Activated T-helper 17 cell treated with anti-CD3 and anti-CD28 coated beads, Interleukin-2, amount 50 U/mL, for 72 hours (primary cell): ENCODE data around the gene AHDC1. TPM values are rescaled to one million over a fixed set of nuclear protein-coding genes. Genes with fewer than 3 reads are reported as not detected.

Experiments
- ATAC-seq: fragments of 150-1000 bp; cut with Tn5 transposase; replicated peaks from 2 replicates; pipeline ENCODE4 v1.10.0; 2021; ENCODE audit warnings: mild to moderate bottlenecking, moderate library complexity
- H3K27ac Mint-ChIP-seq: one replicate; pipeline ENCODE4 v1.8.0; 2022; ENCODE audit warnings: mixed read lengths
- H3K27me3 Mint-ChIP-seq: one replicate; pipeline ENCODE4 v1.8.0; 2022; ENCODE audit warnings: mixed read lengths
- H3K36me3 Mint-ChIP-seq: one replicate; pipeline ENCODE4 v1.8.0; 2022; ENCODE audit warnings: low read depth, mild to moderate bottlenecking, mixed read lengths
- H3K4me1 Mint-ChIP-seq: one replicate; pipeline ENCODE4 v1.8.0; 2022; ENCODE audit warnings: mixed read lengths
- H3K4me3 Mint-ChIP-seq: one replicate; pipeline ENCODE4 v1.8.0; 2022; ENCODE audit warnings: mild to moderate bottlenecking, mixed read lengths
- H3K9me3 Mint-ChIP-seq: one replicate; pipeline ENCODE4 v1.8.0; 2022; ENCODE audit warnings: mixed read lengths
- total RNA-seq, 2 donors: library from RNA; stranded (reverse); gene quantifications; one replicate each; pipeline ENCODE4 v1.2.3, GENCODE V29; 2022

AHDC1 gene
- total RNA-seq, 2 donors from 2014 or later: 13.3 to 22.3 TPM

DNA sequence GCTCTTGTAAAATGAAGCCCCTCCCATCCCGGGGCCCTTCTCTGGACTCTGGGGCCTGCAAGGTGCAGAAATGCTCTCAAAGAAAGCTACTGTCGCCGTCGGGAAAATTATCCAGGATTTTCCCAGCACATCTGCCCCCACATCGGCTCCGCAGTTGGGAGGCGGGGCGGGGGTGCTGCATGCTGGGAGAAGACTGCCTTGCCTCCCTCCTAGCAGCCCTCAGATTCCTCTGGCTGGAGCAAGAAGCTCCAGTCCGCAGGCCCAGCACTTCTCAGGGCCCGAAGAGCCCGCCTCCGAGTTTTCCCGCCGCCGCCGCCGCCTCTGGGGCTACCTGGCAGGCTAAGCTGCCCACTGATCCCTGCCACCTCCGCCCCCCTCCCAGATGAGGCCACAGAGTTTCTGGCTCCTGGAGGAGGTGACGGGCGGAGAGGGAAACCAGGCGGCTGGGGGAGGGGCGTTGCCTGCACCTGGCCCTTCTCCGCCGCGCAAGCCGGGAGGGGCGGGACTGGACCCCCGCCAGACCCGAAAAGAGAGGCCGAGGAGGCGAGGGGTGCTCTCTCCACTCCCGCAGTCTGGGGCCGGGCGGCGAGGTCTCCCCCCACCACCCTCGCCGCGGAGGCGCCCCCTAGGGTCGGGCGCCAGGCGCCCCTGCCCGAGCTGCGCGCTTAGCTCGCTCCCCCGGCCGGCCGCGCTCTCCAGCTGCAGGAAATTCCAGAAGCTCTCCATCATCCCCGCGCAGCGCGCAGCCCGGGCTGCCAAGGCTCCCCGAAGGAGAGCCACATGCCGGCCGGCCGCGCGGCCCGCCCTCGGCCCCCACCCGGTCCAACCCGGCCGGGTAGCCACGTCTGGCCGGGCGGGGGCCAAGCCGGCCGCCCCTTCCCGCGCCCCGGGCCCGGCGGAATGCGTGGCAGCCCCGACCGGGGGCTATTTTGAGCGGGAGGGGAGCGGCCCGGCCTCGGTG lies 28.8 kb downstream of the AHDC1 start:
- Mint-ChIP-seq H3K4me1 (peaks cover 8% of the 10 kb centered on the region), H3K9me3 (no peaks in the 10 kb centered on the region), H3K27me3 (peaks cover 3% of the 10 kb centered on the region), H3K4me3 (no peak overlapping the region), H3K27ac (no peak overlapping the region), H3K36me3 (no peaks in the 10 kb centered on the region)
- ATAC-seq: no peak

DNA sequence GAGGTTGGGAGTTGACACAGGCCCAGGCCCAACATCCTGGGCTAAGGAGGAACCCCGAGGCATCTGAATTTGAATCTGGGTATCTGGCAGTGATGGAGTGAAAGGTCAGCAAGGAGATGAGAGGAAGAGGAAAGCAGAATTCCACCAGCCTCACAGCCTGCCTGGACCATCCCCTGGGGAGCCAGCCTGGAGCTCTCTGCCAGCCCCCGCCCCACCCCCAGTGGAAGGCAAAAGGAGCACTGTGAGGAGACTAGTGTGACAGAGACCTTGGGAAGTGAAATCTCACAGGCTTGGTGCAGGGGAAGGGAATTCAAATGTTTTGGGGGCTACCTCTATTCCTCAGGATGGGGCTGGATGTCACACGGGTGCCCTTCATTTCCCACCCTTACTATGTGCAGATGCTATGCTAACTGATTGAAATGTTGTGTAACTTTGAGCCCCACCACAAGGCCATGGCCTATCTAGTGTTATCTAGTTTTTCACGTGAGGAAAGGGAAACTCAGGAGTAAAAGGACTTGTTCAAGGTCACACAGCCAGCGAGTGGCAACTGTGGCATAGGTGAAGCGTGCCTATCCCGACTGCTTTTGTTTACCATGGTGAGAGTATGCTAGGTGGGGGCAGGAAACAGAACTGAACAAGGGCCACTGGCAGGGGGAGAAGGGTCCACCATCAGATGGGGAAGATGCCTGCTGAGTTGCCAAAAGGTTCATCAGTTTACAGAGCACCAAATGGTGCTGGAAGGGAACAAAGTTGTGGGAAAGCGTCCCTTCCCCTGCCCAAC lies 29.8 kb downstream of the AHDC1 start:
- H3K27ac Mint-ChIP-seq: peak overlapping the region; percentile 2
- H3K4me3 Mint-ChIP-seq: no peak overlapping the region
- H3K27me3 Mint-ChIP-seq: peaks cover 3% of the 10 kb centered on the region
- no peaks in the 10 kb centered on the region for H3K36me3 Mint-ChIP-seq
- H3K9me3 Mint-ChIP-seq: no peaks in the 10 kb centered on the region
- no peak for ATAC-seq
- H3K4me1 Mint-ChIP-seq: peaks cover 9% of the 10 kb centered on the region

DNA sequence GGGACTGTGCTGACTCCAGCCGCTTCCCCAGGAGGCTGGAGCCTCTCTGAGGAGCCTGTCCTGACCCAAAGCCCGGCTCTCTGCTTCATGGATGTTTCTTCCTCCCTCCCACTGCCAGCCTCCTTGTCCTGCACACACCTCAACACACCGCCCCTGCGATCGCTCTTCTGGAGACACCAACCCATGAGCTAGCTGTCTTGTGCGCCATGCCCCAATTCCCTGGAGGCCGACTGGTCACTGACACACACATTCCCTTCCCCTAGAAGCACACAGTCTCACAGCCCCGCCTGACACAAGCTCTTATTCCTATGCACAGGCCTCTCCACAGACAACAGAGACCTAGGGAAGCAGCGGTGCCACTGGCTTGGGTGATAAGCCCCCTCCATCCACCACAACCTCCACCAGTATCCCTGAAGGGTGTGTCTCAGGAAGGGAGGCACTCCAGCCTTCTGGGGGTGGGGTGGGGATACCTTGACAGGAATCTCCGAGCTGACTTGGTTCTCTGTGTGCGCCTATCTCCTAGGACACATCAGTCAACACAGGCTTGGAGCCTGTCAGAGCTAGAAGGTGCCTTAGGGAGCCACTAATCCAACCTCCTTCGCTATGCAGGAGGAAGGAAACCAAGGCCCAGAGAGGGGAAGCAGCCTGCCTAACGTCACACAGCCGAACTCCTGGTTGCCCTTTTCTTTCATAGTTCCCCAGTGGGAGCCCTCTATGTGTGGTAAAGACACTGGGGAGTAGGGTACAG lies 31.1 kb downstream of the AHDC1 start:
- no peak overlapping the region for H3K4me3 Mint-ChIP-seq
- no peaks in the 10 kb centered on the region for H3K36me3 Mint-ChIP-seq
- peaks cover 3% of the 10 kb centered on the region for H3K27me3 Mint-ChIP-seq
- H3K27ac Mint-ChIP-seq: peak overlapping the region; percentile 64
- H3K9me3 Mint-ChIP-seq: no peaks in the 10 kb centered on the region
- H3K4me1 Mint-ChIP-seq: peaks cover 18% of the 10 kb centered on the region
- no peak for ATAC-seq

DNA sequence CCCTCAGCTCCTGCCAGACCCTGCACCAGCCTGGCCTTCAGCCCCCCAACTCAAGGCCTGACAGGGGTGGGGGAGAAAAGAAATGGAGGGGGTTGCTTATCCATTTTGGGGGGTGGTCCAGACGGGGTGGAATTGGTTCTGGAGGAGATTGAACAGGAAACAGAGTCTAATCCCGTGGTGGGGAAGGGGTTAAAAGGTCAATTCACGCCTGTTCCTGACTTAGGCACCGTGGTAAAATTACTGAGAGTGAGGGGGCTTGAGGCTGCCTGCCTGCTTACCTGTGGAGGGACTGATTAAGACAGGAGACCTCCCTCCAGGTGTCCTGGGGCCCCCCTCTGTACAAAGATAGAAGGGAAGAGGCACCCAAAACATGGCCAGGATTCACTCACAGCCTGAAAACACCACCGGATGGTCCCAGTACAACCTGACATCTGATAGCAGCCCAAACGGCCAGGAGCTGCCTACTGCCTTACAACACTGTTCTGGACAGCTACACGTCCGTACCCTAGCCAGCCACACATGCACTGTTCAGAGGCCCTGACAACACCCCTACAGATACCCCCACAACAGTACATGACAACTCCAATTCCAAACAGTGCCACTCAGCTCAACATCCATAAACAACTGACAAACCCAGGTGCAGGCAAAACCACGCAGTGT lies 31.8 kb downstream of the AHDC1 start:
- no peaks in the 10 kb centered on the region for H3K9me3 Mint-ChIP-seq
- no peaks in the 10 kb centered on the region for H3K36me3 Mint-ChIP-seq
- H3K27me3 Mint-ChIP-seq: peaks cover 3% of the 10 kb centered on the region
- H3K4me1 Mint-ChIP-seq: peaks cover 19% of the 10 kb centered on the region
- H3K27ac Mint-ChIP-seq: peak overlapping the region; percentile 64
- no peak for ATAC-seq
- no peak overlapping the region for H3K4me3 Mint-ChIP-seq

DNA sequence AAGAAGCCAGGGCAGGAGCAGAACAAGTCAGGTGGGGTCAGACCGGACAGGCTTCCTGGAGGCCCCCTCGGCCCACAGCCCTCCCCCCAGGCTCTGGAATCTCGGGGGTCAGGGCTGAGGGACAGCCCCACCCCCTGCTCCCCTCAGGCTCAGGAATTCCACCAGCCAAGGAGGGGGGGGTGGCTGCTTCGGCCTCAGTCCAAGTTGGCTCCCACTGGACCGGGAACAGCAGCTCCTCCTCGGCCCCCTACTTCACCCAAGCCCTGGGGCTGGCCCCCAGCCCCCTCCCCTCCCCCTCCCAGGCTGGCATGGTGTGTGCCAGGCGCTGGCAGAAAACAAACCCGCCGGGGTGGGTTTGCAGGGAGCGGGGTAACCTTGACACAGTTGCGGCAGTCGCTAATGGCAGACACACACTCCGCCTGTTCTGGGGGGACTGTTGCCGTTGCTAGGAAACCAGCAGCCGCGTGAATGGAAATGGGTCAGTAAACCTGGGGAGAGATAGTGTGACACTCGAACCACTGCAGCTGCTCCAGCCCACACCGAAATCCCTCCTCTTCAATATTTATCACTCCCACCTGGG lies 32.4 kb downstream of the AHDC1 start:
- ATAC-seq: no peak
- H3K9me3 Mint-ChIP-seq: no peaks in the 10 kb centered on the region
- no peak overlapping the region for H3K4me3 Mint-ChIP-seq
- H3K4me1 Mint-ChIP-seq: peaks cover 19% of the 10 kb centered on the region
- no peaks in the 10 kb centered on the region for H3K36me3 Mint-ChIP-seq
- H3K27me3 Mint-ChIP-seq: no peaks in the 10 kb centered on the region
- H3K27ac Mint-ChIP-seq: no peak overlapping the region

DNA sequence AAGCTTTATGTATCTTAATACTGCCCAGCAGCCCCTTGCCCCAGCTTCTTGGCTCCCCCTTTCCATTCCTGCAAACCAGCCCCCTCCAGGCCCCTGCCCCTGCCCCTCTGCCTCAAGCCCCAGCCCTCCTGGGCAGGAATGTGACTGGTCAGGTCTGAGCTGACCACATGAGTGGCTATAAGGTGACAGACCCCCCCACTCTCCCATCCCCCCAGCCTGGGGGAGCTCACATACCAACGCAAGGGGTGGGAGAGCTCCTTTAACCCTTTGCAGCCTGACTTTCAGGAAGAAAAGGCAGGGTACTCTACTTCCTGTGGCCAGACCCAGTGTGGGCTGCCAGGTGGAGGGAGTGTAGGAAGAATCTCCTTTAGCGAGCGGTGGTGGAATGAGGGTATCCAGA lies 33.2 kb downstream of the AHDC1 start:
- H3K4me1 Mint-ChIP-seq: peaks cover 19% of the 10 kb centered on the region
- no peak overlapping the region for H3K4me3 Mint-ChIP-seq
- ATAC-seq: no peak
- no peak overlapping the region for H3K27ac Mint-ChIP-seq
- H3K36me3 Mint-ChIP-seq: no peaks in the 10 kb centered on the region
- H3K9me3 Mint-ChIP-seq: no peaks in the 10 kb centered on the region
- no peaks in the 10 kb centered on the region for H3K27me3 Mint-ChIP-seq

DNA sequence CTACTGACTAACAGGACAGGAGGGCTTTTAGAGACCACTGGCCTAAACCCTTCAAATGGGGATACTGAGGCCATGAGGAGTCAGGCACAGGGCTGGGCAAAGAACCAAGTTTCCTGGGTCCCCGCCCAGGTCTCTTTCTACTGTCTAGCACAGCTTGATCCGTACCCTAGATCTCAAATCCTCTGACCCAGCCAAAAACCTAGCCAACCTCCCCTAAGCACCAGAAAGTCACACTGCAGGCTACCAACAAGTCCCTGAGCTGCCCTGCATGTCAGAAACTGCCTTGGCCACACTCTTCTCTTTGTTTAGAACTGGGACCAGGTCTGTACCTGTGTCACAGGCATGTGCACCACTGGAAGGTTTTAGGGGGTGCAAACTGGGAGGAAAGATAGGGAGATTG lies 33.6 kb downstream of the AHDC1 start:
- Mint-ChIP-seq H3K27ac (no peak overlapping the region), H3K27me3 (no peaks in the 10 kb centered on the region), H3K4me1 (peaks cover 19% of the 10 kb centered on the region), H3K4me3 (no peak overlapping the region), H3K9me3 (no peaks in the 10 kb centered on the region), H3K36me3 (no peaks in the 10 kb centered on the region)
- no peak for ATAC-seq

DNA sequence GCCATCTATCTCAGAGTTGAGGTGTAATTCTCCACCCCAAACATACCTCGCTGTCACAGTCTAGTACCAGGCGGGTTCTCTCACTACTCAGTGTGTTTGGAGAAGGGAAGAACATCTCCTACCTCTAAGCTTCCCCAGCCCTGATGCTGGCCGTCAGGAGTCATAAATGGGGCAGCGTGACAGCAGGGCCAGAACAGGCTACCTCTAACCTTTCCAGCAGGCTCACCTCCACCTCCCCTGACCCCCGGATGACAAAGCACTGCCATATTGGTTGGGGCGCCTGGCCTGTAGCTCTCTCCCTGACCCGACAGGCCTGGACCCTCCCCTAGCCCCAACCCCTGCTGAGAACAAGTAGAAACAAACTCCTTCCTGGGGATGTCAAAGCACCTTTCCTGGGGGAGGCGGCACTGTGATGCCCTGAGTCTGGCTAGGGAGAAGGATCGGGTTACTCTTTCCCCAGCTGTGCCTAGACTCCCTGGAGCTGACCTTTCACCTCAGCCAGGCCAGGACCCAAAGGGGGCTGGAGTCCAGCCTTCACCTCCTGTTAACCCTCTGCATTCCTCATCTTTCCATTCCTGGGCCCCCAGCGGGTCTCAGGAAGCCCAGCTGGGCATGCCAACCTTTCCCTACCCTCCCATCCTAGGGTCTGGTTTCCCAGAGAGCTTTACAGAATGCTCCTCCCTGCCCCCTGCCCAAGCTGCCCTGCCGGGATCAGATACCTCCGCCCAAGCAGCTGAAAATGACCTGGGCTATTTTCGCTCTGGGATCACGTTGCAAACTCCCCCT lies 34.2 kb downstream of the AHDC1 start:
- peak overlapping the region; percentile 63 for H3K4me3 Mint-ChIP-seq
- H3K27ac Mint-ChIP-seq: peak overlapping the region; percentile 13
- no peaks in the 10 kb centered on the region for H3K36me3 Mint-ChIP-seq
- ATAC-seq: no peak
- H3K4me1 Mint-ChIP-seq: peaks cover 19% of the 10 kb centered on the region
- H3K27me3 Mint-ChIP-seq: no peaks in the 10 kb centered on the region
- H3K9me3 Mint-ChIP-seq: no peaks in the 10 kb centered on the region

DNA sequence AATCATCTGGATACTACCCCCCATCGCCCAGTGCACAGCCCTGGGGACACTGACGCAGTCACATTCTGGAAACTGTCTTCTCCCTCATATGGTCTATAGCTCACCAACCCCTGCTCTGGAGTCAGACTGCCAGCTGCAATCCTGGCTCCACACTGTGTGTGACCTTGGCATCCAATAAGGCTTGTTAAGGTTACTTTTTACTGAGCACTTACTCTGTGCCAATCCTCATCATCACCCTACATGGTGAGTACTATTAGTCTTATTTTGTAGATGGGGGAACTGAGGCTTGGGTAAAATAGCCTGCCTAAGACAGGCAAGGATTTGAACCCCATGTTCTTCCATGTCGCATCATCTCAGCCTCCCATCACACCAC lies 34.9 kb downstream of the AHDC1 start:
- H3K4me3 Mint-ChIP-seq: peak overlapping the region; percentile 63
- H3K9me3 Mint-ChIP-seq: no peaks in the 10 kb centered on the region
- peaks cover 19% of the 10 kb centered on the region for H3K4me1 Mint-ChIP-seq
- ATAC-seq: peak; percentile 13
- no peaks in the 10 kb centered on the region for H3K36me3 Mint-ChIP-seq
- peak overlapping the region; percentile 13 for H3K27ac Mint-ChIP-seq
- H3K27me3 Mint-ChIP-seq: no peaks in the 10 kb centered on the region

DNA sequence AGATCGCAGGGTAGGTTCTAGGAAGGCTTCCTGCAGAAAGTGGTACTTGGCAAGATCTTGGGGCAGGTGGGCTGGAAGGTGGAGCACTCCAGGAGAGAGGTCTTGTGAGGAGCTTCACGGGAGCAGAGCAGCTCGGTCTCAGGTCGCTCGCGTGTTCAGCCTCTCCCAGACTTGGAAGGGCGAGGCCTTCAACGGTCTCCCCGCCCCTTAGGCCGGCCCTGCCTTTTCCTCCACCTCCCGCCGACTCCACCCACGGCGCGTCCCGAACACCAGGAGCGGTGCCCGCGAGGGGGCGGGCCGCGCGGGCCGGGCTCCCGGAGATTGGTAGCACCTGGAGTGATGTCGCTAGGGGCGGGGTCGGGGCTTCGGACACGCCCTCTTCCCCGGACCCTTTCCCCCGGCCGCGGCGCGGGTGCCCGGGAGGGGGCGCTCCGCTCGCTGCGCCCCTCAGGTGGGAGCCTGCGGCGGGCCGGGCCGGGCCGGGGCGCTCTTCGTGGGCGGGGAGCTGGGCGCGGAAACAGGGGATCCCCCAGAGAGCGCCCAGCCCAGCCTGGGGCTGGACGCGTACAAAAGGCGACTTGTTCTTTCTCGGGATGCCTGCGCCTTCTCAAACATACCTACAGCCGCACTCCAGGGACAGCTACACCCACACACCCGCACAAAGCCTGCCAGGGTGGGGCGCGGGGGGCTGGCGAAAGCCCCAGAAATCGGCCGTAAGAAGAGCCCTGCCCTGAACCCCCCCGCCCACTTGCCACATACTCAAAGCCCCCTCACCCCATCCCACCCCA lies 35.5 kb downstream of the AHDC1 start:
- Mint-ChIP-seq H3K27ac (peak overlapping the region; percentile 28), H3K4me3 (peak overlapping the region; percentile 63), H3K27me3 (no peaks in the 10 kb centered on the region), H3K4me1 (peaks cover 19% of the 10 kb centered on the region), H3K36me3 (no peaks in the 10 kb centered on the region), H3K9me3 (no peaks in the 10 kb centered on the region)
- peak; percentile 93 for ATAC-seq

DNA sequence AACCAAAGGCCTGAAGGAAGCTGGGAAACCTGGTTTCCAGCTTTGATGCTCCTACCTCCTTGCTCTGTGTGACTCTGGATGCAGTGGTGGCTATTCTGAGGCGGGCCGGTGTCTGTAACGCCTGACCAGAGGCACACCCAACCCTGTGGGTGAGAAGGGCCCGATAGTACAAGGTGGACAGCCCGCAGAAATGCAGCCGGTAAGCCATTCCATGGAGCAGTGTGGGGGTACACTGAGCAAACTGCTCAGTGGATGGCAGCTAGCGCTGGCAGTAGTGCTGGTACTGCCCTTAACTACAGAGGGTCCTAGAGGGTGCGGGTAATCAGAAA lies 36.0 kb downstream of the AHDC1 start:
- H3K9me3 Mint-ChIP-seq: no peaks in the 10 kb centered on the region

DNA sequence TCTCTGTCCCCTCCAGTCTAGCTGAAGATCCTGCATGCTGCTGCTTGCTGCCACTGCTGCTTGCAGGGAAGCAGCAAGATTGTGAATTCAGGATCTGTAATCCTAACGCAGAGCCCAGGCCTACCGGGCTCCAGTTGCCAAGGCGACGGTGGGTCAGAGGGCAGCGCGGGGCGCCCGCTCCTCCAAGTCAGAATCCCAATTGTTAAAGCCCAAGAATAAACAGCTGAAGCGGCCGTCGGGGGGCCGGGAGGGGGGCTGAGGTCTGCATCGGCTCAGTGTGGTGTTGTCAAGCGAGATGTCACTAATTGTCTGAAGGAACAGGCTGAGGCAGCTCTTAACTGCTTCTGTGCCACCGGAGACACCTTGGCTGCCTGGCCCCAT lies 36.8 kb downstream of the AHDC1 start:
- Mint-ChIP-seq H3K36me3 (no peaks in the 10 kb centered on the region), H3K27me3 (no peaks in the 10 kb centered on the region), H3K27ac (no peak overlapping the region), H3K9me3 (no peaks in the 10 kb centered on the region), H3K4me3 (no peak overlapping the region), H3K4me1 (peaks cover 17% of the 10 kb centered on the region)
- ATAC-seq: no peak

More for the DNA sequence above, 36.0 kb downstream of the AHDC1 start:
- Mint-ChIP-seq H3K36me3 (no peaks in the 10 kb centered on the region), H3K27me3 (no peaks in the 10 kb centered on the region), H3K4me1 (peaks cover 19% of the 10 kb centered on the region), H3K4me3 (peak overlapping the region; percentile 63), H3K27ac (peak overlapping the region; percentile 28)
- peak; percentile 2 for ATAC-seq
